Activated CD8-positive, alpha-beta memory T cell treated with anti-CD3 and anti-CD28 coated beads, Interleukin-2, amount 50 U/mL, for 4 hours (primary cell): ENCODE data around the gene GPRC5A.

Source experiments
- DNase-seq: peaks from one replicate; pipeline ENCODE4 v3.0.0-alpha.2; 2020

Gene GPRC5A

GRCh38 chr12:12943586-12944260 lies 52.4 kb downstream of the GPRC5A start:
- DNase-seq, result no peak

- no peak for DNase-seq
These were observed 54.2 kb downstream of the GPRC5A start for GRCh38 chr12:12945591-12945990.

GRCh38 chr12:12946686-12947355 lies 55.5 kb downstream of the GPRC5A start:
- DNase-seq, result no peak

- no peak for DNase-seq
These were observed 56.5 kb downstream of the GPRC5A start for GRCh38 chr12:12947902-12948301.

- DNase-seq, result no peak
These were observed 60.1 kb downstream of the GPRC5A start for GRCh38 chr12:12951504-12951903.

GRCh38 chr12:12952036-12952435 lies 60.7 kb downstream of the GPRC5A start, which contains the start of gene GPRC5D:
Gene GPRC5D, minus strand, starts transcription at chr12:12952170. Its CDS starts 1,786 bp downstream, at chr12:12950384.
- DNase-seq, result no peak

GRCh38 chr12:12954356-12954755 lies 63.0 kb downstream of the GPRC5A start:
- DNase-seq, result no peak

- no peak for DNase-seq
These were observed 63.7 kb downstream of the GPRC5A start for GRCh38 chr12:12954878-12955625.

- DNase-seq, result no peak
These were observed 67.5 kb downstream of the GPRC5A start for GRCh38 chr12:12958886-12959285.

- no peak for DNase-seq
These were observed 69.4 kb downstream of the GPRC5A start for GRCh38 chr12:12960639-12961209.

- DNase-seq, result no peak
These were observed 72.9 kb downstream of the GPRC5A start for GRCh38 chr12:12964255-12964654.

- DNase-seq, result no peak
These were observed 74.5 kb downstream of the GPRC5A start for GRCh38 chr12:12965836-12966235.
